NT2/D1 (cell line): Measurements from ENCODE around the gene RAB3IL1.

ENCODE experiments used
- DNase-seq: peaks from one replicate; pipeline ENCODE4 v3.0.0-alpha.2; 2011; ENCODE audit warnings: low read depth, low spot score
- H3K27me3 ChIP-seq: 2 replicates; pipeline ENCODE4 v1.6.0; 2011; ENCODE audit warnings: mild to moderate bottlenecking; ENCODE audit not compliant: insufficient read length, insufficient read depth
- H3K36me3 ChIP-seq: 2 replicates; pipeline ENCODE4 v1.6.1; 2011; ENCODE audit warnings: mild to moderate bottlenecking, low read length, mixed read lengths; ENCODE audit not compliant: insufficient read depth, insufficient read length
- H3K4me1 ChIP-seq: 2 replicates; pipeline ENCODE4 v1.5.1; 2011; ENCODE audit not compliant: insufficient read depth, insufficient read length
- H3K4me3 ChIP-seq: 2 replicates; pipeline ENCODE4 v1.5.1; 2011; ENCODE audit warnings: low read depth; ENCODE audit not compliant: insufficient read length
- H3K9ac ChIP-seq: 2 replicates; pipeline ENCODE4 v1.6.0; 2011; ENCODE audit warnings: low read depth; ENCODE audit not compliant: insufficient read length
- H3K9me3 ChIP-seq: 2 replicates; pipeline ENCODE4 v1.5.1; 2011; ENCODE audit warnings: mild to moderate bottlenecking, low read length; ENCODE audit not compliant: insufficient read depth
- SUZ12 ChIP-seq: IDR thresholded peaks from 2 replicates; pipeline ENCODE4 v1.6.1; 2011; ENCODE audit not compliant: insufficient read length, insufficient read depth; ENCODE audit errors: extremely low read depth
- YY1 ChIP-seq: IDR thresholded peaks from 2 replicates; pipeline ENCODE4 v1.6.1; 2011; ENCODE audit not compliant: insufficient read length, insufficient read depth
- ZNF274 ChIP-seq: IDR thresholded peaks from 2 replicates; pipeline ENCODE4 v1.6.1; 2011; ENCODE audit warnings: mild to moderate bottlenecking, low read depth, low read length

The RAB3IL1 gene

GRCh38 chr11:61961570-61962212 lies 44.3 kb upstream of the RAB3IL1 start:
- no peak overlapping the region for H3K4me3 ChIP-seq
- no peaks in the 10 kb centered on the region for H3K4me1 ChIP-seq
- H3K9ac ChIP-seq, result no peak overlapping the region
- TF ChIP-seq SUZ12 (no peak), ZNF274 (no peak), YY1 (no peak)
- DNase-seq, result no peak
- H3K9me3 ChIP-seq, result no peaks in the 10 kb centered on the region
- peaks cover under 1% of the 10 kb centered on the region for H3K27me3 ChIP-seq
- peaks cover 39% of the 10 kb centered on the region for H3K36me3 ChIP-seq

DNA sequence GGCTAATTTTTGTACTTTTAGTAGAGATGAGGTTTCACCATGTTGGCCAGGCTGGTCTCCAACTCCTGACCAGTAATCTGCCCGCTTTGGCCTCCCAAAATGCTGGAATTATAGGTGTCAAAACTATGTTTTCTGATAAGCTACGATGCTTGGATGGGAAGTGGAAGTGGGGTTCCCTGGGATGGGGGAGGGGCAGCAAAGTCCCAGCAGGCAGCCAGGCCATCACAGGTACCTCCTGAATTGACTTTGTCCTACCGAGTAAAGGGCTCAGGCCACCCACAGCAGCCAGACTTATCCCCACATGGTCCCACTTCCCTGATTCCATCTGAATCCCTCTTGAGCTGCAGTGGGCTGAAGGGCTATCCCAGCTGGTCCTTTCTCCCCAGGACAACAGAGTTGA lies 43.2 kb upstream of the RAB3IL1 start:
- Histone ChIP-seq H3K4me3 (no peak overlapping the region), H3K36me3 (peaks cover 28% of the 10 kb centered on the region), H3K9me3 (no peaks in the 10 kb centered on the region), H3K27me3 (peaks cover 13% of the 10 kb centered on the region), H3K9ac (no peak overlapping the region), H3K4me1 (no peaks in the 10 kb centered on the region)
- no peak for TF ChIP-seq SUZ12
- TF ChIP-seq YY1, result no peak
- TF ChIP-seq ZNF274, result no peak
- no peak for DNase-seq

DNA sequence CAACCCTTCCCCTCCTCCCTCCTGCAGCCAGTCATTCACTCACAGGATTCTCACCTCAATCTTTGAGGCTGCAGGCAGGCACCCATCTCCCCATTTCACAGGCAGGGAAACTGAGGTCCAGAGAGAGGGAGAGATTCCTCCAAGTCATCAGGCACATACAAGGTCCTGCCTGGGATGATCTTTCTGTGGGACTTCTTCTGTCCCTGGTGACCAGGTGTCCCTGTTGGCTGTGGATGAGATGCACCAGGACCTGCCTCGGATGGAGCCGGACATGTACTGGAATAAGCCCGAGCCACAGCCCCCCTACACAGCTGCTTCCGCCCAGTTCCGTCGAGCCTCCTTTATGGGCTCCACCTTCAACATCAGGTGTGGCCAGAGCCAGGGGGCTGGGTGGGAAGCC lies 42.3 kb upstream of the RAB3IL1 start:
- no peak for DNase-seq
- peaks cover 21% of the 10 kb centered on the region for H3K27me3 ChIP-seq
- no peak overlapping the region for H3K9ac ChIP-seq
- H3K4me1 ChIP-seq, result no peaks in the 10 kb centered on the region
- no peaks in the 10 kb centered on the region for H3K9me3 ChIP-seq
- TF ChIP-seq ZNF274 (no peak), YY1 (no peak), SUZ12 (no peak)
- H3K36me3 ChIP-seq, result peaks cover 19% of the 10 kb centered on the region
- H3K4me3 ChIP-seq, result no peak overlapping the region

DNA sequence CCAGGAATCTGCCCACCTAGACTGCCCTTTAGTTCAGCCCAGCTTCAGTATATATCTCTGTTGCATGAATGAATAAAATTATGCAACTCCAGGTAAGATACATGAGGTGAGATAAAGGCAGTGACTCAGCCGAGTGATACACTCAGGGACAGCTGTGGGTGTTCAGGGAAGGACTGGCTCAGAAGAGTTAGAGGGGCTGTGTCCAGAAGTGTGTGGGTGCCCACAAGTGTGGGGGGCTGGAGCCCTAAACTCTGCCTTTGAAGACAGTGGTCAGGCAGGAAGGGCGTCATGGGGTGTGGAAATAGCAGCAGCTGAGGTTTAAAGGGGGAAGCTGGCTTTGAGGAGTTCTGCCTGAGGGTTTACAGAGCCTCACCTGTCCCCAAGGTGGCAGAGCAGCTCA lies 41.7 kb upstream of the RAB3IL1 start:
- H3K4me1 ChIP-seq, result no peaks in the 10 kb centered on the region
- H3K27me3 ChIP-seq, result peaks cover 26% of the 10 kb centered on the region
- DNase-seq, result no peak
- no peak overlapping the region for H3K4me3 ChIP-seq
- peaks cover 14% of the 10 kb centered on the region for H3K36me3 ChIP-seq
- no peaks in the 10 kb centered on the region for H3K9me3 ChIP-seq
- no peak for TF ChIP-seq YY1
- no peak for TF ChIP-seq ZNF274
- no peak for TF ChIP-seq SUZ12
- H3K9ac ChIP-seq, result no peak overlapping the region

DNA sequence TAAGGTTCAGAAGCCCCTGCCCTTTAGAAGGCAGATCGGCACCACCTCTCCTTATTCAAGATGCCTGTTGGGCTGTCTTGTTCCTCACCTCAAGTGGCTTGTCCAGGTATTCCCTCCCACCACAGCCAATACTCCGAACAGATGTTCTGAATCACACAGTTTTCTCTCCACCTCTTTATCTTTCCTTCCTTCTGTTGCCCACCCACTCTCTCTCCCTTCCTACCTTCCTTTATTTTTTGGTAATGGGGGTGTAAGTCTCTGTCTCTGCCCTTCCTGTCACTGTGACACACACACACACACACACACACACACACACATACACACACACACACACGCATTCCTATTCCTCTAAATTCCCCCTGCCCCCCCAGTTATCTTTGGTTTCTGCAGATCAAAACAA lies 41.2 kb upstream of the RAB3IL1 start:
- Histone ChIP-seq H3K4me1 (no peaks in the 10 kb centered on the region), H3K4me3 (no peak overlapping the region), H3K9me3 (no peaks in the 10 kb centered on the region), H3K27me3 (peaks cover 31% of the 10 kb centered on the region), H3K9ac (no peak overlapping the region), H3K36me3 (peaks cover 9% of the 10 kb centered on the region)
- no peak for DNase-seq
- no peak for TF ChIP-seq ZNF274
- TF ChIP-seq SUZ12, result no peak
- no peak for TF ChIP-seq YY1

DNA sequence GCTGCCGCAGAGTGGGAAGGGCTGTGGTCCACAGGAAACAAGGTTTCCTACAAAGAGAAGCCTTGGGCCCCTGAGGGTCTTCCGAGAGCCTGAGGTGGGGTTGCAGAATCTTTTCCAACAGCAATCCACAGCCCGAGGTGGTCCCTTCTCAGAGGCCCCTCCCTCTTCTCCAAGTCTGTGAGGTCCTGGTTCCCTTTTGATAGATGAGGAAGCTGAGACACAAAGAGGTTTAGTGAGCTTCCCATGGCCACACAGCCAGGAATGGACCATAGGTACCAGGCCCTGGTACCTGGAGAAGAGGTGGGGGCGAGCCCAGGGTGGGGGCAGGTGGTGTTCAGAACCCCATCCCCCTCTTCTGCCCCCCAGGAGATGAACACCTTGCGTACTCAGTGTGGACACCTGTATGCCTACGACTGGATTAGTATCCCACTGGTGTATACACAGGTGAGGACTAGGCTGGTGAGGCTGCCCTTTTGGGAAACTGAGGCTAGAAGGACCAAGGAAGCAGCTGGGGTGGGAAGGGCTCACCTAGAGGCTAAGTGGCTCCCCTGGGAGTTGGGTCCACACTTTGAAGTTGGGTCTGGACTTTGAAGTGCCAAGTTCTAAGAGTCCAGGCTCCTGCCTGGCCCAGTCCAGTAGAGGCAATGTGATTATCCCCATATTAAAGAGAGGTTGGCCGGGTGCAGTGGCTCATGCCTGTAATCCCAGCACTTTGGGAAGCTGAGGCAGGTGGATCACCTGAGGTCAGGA lies 39.8 kb upstream of the RAB3IL1 start:
- H3K4me3 ChIP-seq, result no peak overlapping the region
- H3K27me3 ChIP-seq, result peaks cover 31% of the 10 kb centered on the region
- H3K9me3 ChIP-seq, result no peaks in the 10 kb centered on the region
- no peak overlapping the region for H3K9ac ChIP-seq
- no peaks in the 10 kb centered on the region for H3K36me3 ChIP-seq
- no peaks in the 10 kb centered on the region for H3K4me1 ChIP-seq
- TF ChIP-seq YY1 (no peak), ZNF274 (no peak), SUZ12 (no peak)
- no peak for DNase-seq

GRCh38 chr11:61956191-61957020 lies 39.0 kb upstream of the RAB3IL1 start:
- H3K4me1 ChIP-seq, result no peaks in the 10 kb centered on the region
- H3K4me3 ChIP-seq, result no peak overlapping the region
- H3K36me3 ChIP-seq, result no peaks in the 10 kb centered on the region
- no peaks in the 10 kb centered on the region for H3K9me3 ChIP-seq
- H3K9ac ChIP-seq, result no peak overlapping the region
- H3K27me3 ChIP-seq, result peaks cover 31% of the 10 kb centered on the region
- TF ChIP-seq ZNF274, result no peak
- no peak for TF ChIP-seq YY1
- no peak for TF ChIP-seq SUZ12
- no peak for DNase-seq
